Trophoblast cell (in vitro differentiated cells and primary cell): ENCODE results near the gene ERBB4.

Experiments used
- DNase-seq, 2 donors: peaks; one replicate each; pipeline ENCODE4 v3.0.0-alpha.2; 2016
- H2AFZ ChIP-seq: 2 replicates; pipeline ENCODE4 v1.6.1; 2013; ENCODE audit warnings: low read length, moderate library complexity, mild to moderate bottlenecking; ENCODE audit not compliant: insufficient read depth, poor library complexity
- H2AK5ac ChIP-seq: 2 replicates; pipeline ENCODE4 v1.6.1; 2013; ENCODE audit warnings: mild to moderate bottlenecking, low read length
- H2BK120ac ChIP-seq: 2 replicates; pipeline ENCODE4 v1.6.1; 2013; ENCODE audit warnings: low read length, mild to moderate bottlenecking, moderate library complexity; ENCODE audit not compliant: insufficient read depth, poor library complexity
- H2BK12ac ChIP-seq: 2 replicates; pipeline ENCODE4 v1.6.1; 2013; ENCODE audit warnings: mild to moderate bottlenecking, low read length, moderate library complexity
- H2BK5ac ChIP-seq: 2 replicates; pipeline ENCODE4 v1.6.1; 2013; ENCODE audit warnings: low read length, low read depth, moderate library complexity, mild to moderate bottlenecking; ENCODE audit not compliant: poor library complexity
- H3K14ac ChIP-seq: 2 replicates; pipeline ENCODE4 v1.6.1; 2013; ENCODE audit warnings: mild to moderate bottlenecking, low read length
- H3K18ac ChIP-seq: 2 replicates; pipeline ENCODE4 v1.6.1; 2013; ENCODE audit warnings: mild to moderate bottlenecking, low read length
- H3K23ac ChIP-seq: 2 replicates; pipeline ENCODE4 v1.6.1; 2013; ENCODE audit warnings: low read length
- H3K27ac ChIP-seq: 2 replicates; pipeline ENCODE4 v1.5.1; 2013; ENCODE audit warnings: low read depth, mild to moderate bottlenecking, inconsistent platforms, low read length, moderate library complexity
- H3K27me3 ChIP-seq: 2 replicates; pipeline ENCODE4 v1.6.1; 2013; ENCODE audit warnings: inconsistent platforms, mild to moderate bottlenecking, low read length, moderate library complexity; ENCODE audit not compliant: insufficient read depth
- H3K36me3 ChIP-seq, 2 experiments: 1 replicate in 1 of 2; 2 replicates in 1 of 2; pipeline ENCODE4 v1.6.1; 2013; ENCODE audit warnings: low read length in 2 of 2, mild to moderate bottlenecking in 2 of 2, moderate library complexity in 1 of 2; ENCODE audit not compliant: insufficient read depth in 2 of 2, control insufficient read depth in 1 of 2
- H3K4ac ChIP-seq: 2 replicates; pipeline ENCODE4 v1.6.1; 2013; ENCODE audit warnings: low read depth, mild to moderate bottlenecking, low read length, moderate library complexity
- H3K4me1 ChIP-seq, 2 experiments: 1 replicate in 1 of 2; 2 replicates in 1 of 2; pipeline ENCODE4 v1.6.1; 2013; ENCODE audit warnings: low read length in 2 of 2, mild to moderate bottlenecking in 2 of 2, moderate library complexity in 1 of 2; ENCODE audit not compliant: insufficient read depth in 2 of 2, control insufficient read depth in 1 of 2
- H3K4me2 ChIP-seq: 2 replicates; pipeline ENCODE4 v1.6.1; 2013; ENCODE audit warnings: inconsistent platforms, mild to moderate bottlenecking, low read length, moderate library complexity
- H3K4me3 ChIP-seq: 2 replicates; pipeline ENCODE4 v1.5.1; 2013; ENCODE audit warnings: mild to moderate bottlenecking, low read depth, low read length, inconsistent platforms
- H3K79me1 ChIP-seq: one replicate; pipeline ENCODE4 v1.6.1; 2013; ENCODE audit warnings: low read length
- H3K79me2 ChIP-seq: 2 replicates; pipeline ENCODE4 v1.6.1; 2013; ENCODE audit warnings: low read length, mild to moderate bottlenecking; ENCODE audit not compliant: control insufficient read depth, insufficient read depth, poor library complexity
- H3K9ac ChIP-seq: 2 replicates; pipeline ENCODE4 v1.6.1; 2013; ENCODE audit warnings: mild to moderate bottlenecking, low read length
- H3K9me3 ChIP-seq: 2 replicates; pipeline ENCODE4 v1.6.1; 2013; ENCODE audit warnings: low read depth, mild to moderate bottlenecking, control low read depth, inconsistent platforms, low read length; ENCODE audit not compliant: insufficient read depth
- H4K12ac ChIP-seq: 2 replicates; pipeline ENCODE4 v1.6.1; 2013; ENCODE audit warnings: low read depth, mild to moderate bottlenecking, low read length, moderate library complexity
- H4K8ac ChIP-seq: 2 replicates; pipeline ENCODE4 v1.6.1; 2013; ENCODE audit warnings: low read depth, mild to moderate bottlenecking, low read length, moderate library complexity
- H4K91ac ChIP-seq: one replicate; pipeline ENCODE4 v1.6.1; 2013; ENCODE audit warnings: low read depth, mild to moderate bottlenecking, low read length, moderate library complexity
- WGBS: extraction: QIAGEN DNeasy Blood & Tissue Kit; methylation state at CpG from one replicate; pipeline ENCODE4 v1.1.7; 2013; ENCODE audit warnings: missing lambda C conversion rate; ENCODE audit not compliant: insufficient read length, insufficient coverage; ENCODE audit errors: extremely low coverage; 5-methylcytosine and 5-hydroxymethylcytosine counted together

Gene ERBB4

DNA sequence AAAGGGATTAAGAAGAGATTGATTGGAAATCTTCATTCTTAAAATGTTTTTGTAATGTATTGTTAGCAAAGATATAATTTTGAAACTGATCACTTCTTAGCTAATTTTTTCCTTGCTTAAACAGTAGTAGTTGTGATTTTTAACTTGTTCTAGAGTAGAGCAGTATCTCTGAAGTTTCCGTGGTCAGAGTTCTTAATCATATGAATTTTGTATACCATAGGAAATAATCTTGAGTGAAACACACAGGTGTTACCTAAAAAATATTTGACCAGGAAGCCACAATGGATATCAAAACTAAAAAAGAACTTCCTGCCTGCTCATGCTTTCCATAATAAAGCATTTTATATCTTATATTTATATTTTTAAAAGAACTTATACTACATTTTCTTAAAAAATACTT, 907.1 kb downstream of the ERBB4 start:
- Histone ChIP-seq H3K27me3 (no peaks in the 10 kb centered on the region), H4K12ac (no peak overlapping the region), H3K79me1 (no peaks in the 10 kb centered on the region), H3K4me3 (no peak overlapping the region), H3K18ac (no peak overlapping the region), H3K9ac (no peak overlapping the region), H4K8ac (no peak overlapping the region), H3K4me1 (no peaks in the 10 kb centered on the region), H2AK5ac (no peak overlapping the region), H2BK120ac (no peak overlapping the region), H2BK5ac (no peak overlapping the region), H2BK12ac (no peak overlapping the region), H4K91ac (no peak overlapping the region), H3K36me3 (no peaks in the 10 kb centered on the region), H3K9me3 (no peaks in the 10 kb centered on the region), H3K79me2 (no peaks in the 10 kb centered on the region), H3K4ac (no peak overlapping the region), H3K27ac (no peak overlapping the region), H3K23ac (no peak overlapping the region), H2AFZ (no peak overlapping the region), H3K4me2 (no peak overlapping the region), H3K14ac (no peak overlapping the region)
- DNase-seq = no peak
- WGBS = no CpG with 5 or more reads among the region's 1 CpG

GRCh38 chr2:211623096-211623495, 915.5 kb downstream of the ERBB4 start:
- Histone ChIP-seq H3K4me2 (no peak overlapping the region), H2BK120ac (no peak overlapping the region), H2AFZ (no peak overlapping the region), H3K9ac (no peak overlapping the region), H4K91ac (no peak overlapping the region), H2AK5ac (no peak overlapping the region), H3K18ac (no peak overlapping the region), H3K4ac (no peak overlapping the region), H3K14ac (no peak overlapping the region), H3K4me3 (no peak overlapping the region), H3K79me1 (no peaks in the 10 kb centered on the region), H4K12ac (no peak overlapping the region), H3K27ac (no peak overlapping the region), H2BK12ac (no peak overlapping the region), H4K8ac (no peak overlapping the region), H2BK5ac (no peak overlapping the region), H3K4me1 (no peaks in the 10 kb centered on the region), H3K36me3 (no peaks in the 10 kb centered on the region), H3K9me3 (no peaks in the 10 kb centered on the region), H3K79me2 (no peaks in the 10 kb centered on the region), H3K23ac (no peak overlapping the region), H3K27me3 (no peaks in the 10 kb centered on the region)
- no peak for DNase-seq

DNA sequence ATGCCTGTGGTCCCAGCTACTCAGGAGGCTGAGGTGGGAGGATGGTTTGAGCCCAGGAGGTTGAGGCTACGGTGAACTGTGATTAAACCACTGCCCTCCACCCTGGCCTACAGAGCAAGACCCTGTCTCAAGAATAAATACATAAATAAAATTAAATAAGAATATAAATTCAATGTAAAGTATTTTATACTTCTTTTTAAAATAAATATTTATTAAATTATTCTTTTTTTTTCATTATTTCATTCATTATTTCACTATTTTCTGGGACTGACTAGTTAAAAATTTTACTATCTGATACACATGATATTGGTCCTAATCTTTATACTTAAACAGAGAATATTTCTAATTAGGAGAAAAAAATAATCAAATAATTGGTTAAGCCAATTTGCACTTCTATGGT, 917.6 kb downstream of the ERBB4 start:
- Histone ChIP-seq H3K23ac (no peak overlapping the region), H4K91ac (no peak overlapping the region), H2BK12ac (no peak overlapping the region), H4K12ac (no peak overlapping the region), H3K9ac (no peak overlapping the region), H2BK5ac (no peak overlapping the region), H2AK5ac (no peak overlapping the region), H3K9me3 (no peaks in the 10 kb centered on the region), H4K8ac (no peak overlapping the region), H3K4ac (no peak overlapping the region), H2AFZ (no peak overlapping the region), H3K27me3 (no peaks in the 10 kb centered on the region), H3K4me3 (no peak overlapping the region), H3K4me2 (no peak overlapping the region), H3K79me1 (no peaks in the 10 kb centered on the region), H3K27ac (no peak overlapping the region), H3K36me3 (no peaks in the 10 kb centered on the region), H3K14ac (no peak overlapping the region), H3K18ac (no peak overlapping the region), H3K4me1 (no peaks in the 10 kb centered on the region), H3K79me2 (no peaks in the 10 kb centered on the region), H2BK120ac (no peak overlapping the region)
- WGBS = no CpG with 5 or more reads among the region's 1 CpG
- DNase-seq = no peak

- Histone ChIP-seq H3K4me2 (no peak overlapping the region), H3K4me3 (no peak overlapping the region), H3K4me1 (no peaks in the 10 kb centered on the region), H3K27ac (no peak overlapping the region), H3K36me3 (no peaks in the 10 kb centered on the region), H4K91ac (no peak overlapping the region), H4K12ac (no peak overlapping the region), H2AK5ac (no peak overlapping the region), H4K8ac (no peak overlapping the region), H2BK12ac (no peak overlapping the region), H2BK5ac (no peak overlapping the region), H3K23ac (no peak overlapping the region), H3K4ac (no peak overlapping the region), H2AFZ (no peak overlapping the region), H3K18ac (no peak overlapping the region), H3K9ac (no peak overlapping the region), H3K14ac (no peak overlapping the region), H2BK120ac (no peak overlapping the region), H3K9me3 (no peaks in the 10 kb centered on the region), H3K27me3 (no peaks in the 10 kb centered on the region), H3K79me2 (no peaks in the 10 kb centered on the region), H3K79me1 (no peaks in the 10 kb centered on the region)
- no peak for DNase-seq
- no CpG with 5 or more reads among the region's 2 CpGs for WGBS
These were observed 920.8 kb downstream of the ERBB4 start for GRCh38 chr2:211617803-211618202.
